HG03575 (cell line): ENCODE data around the gene SERPINE3.

Experiments used
- ATAC-seq: cut with Tn5 transposase; IDR thresholded peaks from one replicate; pipeline ENCODE4 v1.9.1; 2021; ENCODE audit not compliant: unreplicated experiment, insufficient number of reproducible peaks, low FRiP score; ENCODE audit errors: extremely low read depth

The SERPINE3 gene

DNA sequence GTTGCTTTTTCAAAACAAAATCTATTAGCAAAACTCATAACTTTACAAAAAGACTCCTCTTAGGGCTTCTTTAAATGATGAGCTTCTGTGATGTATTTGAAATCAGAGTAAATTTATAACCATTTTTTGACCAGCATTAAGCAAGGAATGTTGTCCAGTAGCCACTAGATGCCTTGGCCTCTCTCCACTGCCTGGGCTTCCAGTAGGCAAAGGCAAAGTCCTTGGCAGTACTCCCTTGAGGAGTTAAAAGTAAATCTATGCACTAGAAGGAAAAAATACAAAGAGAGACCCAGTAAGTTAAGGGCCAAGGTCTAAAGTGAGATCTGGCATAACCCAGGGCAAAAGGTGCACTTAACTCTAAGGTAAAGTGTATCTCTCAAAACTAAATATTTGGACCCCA is 9.5 kb downstream of the SERPINE3 start:
- ATAC-seq = no peak

DNA sequence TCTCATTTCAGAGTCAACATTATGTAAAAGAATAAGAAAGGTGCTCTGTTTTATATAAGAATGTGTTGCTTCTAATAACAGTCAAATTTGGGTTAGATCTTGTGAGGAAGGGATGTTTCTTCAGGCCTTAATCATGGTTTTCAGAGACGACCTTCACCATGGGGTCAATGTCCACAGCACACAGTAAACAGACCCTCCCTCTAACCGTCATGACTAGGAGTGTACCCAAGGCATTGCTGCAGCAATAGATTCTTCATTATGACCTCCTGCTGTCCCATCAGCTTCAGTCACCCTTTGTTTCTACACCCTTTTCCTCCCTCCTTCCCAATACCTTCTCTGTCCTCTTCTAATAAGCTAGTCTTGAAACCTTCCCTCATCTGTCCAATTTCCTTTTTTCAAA is 15.7 kb downstream of the SERPINE3 start:
- ATAC-seq = no peak

DNA sequence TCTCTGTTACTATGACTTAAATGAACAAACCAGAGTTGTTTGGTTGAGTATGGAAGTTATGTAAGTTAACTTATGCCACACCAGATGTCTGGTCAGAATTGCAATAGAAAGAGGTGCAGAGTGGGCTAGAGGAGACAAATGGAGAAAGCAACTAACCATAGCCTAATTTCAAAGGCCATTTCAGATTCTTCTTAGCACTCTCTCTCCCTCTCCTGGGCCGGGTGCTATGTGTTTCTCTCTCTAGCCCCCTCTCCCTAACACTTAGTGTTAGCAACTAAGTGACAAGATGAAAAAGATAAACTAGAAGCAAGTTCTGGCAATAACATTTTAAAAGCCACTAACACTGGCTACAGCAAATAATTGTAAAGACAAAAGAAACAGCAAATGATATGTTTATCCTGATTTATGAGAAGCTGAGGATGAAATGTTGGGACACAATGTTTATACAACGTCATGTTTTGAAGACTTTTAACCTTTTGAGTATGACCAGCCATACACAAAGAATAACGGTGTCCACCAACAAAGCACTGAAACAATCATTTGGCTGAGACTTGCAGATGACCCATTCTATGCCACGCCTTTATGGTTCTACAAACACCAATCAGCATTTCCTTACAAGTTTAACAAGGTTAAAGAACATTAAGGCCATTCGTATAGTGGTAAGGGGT is 18.6 kb downstream of the SERPINE3 start:
- no peak for ATAC-seq

DNA sequence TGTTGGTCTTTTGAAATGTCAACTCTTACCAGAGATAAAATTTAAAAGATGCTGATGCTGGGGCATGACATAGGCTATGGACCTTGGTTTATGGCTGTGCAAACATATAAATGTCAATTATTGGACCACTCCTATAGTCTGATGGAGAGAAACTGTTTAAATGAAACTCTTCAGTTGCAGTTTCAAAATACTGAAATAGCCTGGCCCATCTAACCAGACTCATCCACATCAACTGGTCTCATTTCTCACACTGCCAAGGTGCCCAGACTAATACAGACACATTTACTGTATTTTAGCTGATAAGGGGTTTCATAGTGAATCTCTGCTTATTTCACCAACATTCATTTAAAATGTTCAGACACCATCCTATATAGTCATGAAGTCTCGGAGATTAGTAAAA is 19.9 kb downstream of the SERPINE3 start:
- no peak for ATAC-seq

DNA sequence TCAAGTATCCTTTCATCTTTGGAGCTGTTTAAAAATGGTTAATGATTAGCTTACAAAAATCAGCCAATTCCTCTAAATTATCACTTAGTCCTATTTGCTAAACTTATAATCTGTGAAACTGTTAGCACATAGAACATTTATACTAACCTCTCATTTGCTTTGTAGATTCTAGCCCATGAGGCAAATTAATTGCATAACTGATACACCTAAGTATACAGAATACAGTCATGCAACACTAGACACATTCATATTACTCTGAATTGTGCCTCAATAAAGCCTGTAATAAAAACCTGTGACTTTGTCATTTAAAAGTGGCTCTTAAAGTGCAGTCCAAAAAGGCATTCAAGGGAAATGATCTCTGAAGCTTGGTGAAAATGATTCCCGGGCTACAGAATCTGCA is 21.0 kb downstream of the SERPINE3 start:
- no peak for ATAC-seq

DNA sequence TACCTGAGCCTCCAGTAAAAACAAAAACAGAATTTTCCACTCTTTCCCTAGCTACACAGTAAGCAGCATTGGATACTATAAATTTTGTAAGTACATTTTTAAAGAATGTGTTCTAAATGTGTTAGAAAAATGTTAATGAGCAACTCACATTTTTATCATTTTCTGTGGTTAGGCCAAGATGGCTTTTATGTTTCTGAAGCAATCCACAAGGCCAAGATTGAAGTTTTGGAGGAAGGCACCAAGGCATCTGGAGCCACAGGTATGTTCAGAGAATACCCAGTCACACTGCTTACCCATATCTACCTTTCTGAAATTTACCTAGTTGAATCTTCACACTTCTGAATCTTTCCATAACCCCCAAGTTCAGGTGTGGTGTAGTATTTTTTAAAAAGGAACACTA is 21.6 kb downstream of the SERPINE3 start:
- ATAC-seq = no peak

GRCh38 chr13:51363625-51364024 is 24.1 kb downstream of the SERPINE3 start:
- no peak for ATAC-seq

DNA sequence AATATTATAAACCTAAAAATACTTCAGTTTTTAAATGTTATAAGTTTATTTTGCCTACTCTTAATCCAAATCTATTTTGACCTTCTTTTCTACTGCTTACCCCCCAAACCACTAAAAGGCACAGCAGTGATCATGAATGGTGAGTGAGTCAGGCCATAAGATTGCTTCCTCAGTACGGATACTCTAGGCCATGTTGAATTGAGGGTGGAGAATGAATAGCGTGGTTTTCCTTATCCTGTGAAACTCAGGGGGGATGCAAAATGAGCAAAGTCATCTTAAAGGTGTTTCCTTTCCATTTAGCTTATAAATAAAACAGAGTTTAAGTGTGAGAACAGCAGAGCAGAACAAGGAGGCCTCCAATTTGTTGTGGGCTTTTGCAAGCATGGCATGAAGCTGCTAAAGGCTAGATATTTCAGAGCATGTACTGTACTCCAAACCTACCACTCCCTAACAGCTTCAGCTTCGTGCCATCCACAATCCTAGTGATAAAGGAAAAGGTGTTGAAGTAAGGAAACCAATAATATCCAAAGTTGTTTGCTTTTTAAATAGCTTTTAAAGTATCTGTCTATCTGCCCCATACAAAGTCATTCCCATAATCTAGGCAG is 25.0 kb downstream of the SERPINE3 start:
- no peak for ATAC-seq

GRCh38 chr13:51370116-51370515 is 30.6 kb downstream of the SERPINE3 start:
- no peak for ATAC-seq

GRCh38 chr13:51370811-51371210 is 31.3 kb downstream of the SERPINE3 start:
- ATAC-seq = no peak

GRCh38 chr13:51371768-51372399 is 32.4 kb downstream of the SERPINE3 start:
- no peak for ATAC-seq

DNA sequence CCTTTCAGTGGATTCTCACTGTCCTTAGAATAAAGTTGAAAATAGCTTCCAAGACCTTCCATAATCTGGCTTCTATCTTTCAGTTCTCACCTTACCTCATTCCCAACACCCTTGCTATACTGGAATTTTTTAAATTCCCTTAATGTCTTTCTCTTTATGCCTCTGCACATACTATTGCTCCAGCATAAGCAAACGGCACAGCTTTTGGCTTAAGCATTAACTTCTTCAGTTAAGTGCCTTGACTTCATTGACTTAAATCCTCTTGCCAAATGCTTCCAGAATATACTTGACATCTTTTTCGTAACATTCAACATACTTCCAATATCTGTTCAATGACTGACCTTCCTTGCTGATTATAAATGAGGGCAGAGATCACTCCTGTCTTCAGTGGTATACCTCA is 34.0 kb downstream of the SERPINE3 start:
- ATAC-seq = no peak

- no peak for ATAC-seq
These were observed 40.8 kb downstream of the SERPINE3 start for GRCh38 chr13:51380269-51380668.

DNA sequence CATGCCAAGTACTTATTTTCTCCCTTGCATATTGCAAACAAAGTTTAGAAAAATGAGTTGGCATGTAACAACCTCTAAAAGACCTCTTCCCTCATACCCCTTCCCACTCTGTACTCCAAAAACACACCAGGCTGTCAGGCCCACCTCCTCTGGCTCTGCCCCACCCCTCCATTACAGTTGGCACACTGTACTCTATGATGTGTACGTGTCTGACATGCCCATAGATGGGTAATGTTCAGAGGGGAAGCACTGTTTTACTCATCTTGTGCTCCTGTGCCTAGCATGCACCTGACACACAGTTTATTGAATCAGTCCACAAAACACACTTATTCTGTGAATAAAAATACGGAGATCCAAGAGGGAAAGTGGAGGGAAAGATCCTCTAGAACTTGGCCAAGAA is 45.6 kb downstream of the SERPINE3 start:
- ATAC-seq = no peak

- ATAC-seq = no peak
These were observed 55.2 kb downstream of the SERPINE3 start for GRCh38 chr13:51394724-51395123.

DNA sequence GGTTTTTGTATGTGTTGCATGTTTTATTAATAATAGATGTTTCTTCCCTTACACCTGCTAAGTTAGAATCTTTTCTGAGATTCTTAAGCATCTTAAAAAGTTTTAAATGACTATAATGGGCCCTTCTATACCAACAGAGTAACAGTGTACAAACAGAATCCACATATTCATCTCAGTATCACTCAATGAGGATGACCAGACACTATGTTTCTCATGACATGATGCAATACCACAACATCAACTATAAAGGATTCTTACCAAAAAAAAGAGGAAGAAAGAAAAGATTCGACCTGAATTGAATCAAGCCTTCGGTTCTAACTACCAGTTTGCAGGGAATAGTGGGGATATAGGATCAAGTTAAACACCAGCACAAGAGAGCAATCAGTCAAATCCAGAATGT is 56.9 kb downstream of the SERPINE3 start:
- ATAC-seq = no peak

DNA sequence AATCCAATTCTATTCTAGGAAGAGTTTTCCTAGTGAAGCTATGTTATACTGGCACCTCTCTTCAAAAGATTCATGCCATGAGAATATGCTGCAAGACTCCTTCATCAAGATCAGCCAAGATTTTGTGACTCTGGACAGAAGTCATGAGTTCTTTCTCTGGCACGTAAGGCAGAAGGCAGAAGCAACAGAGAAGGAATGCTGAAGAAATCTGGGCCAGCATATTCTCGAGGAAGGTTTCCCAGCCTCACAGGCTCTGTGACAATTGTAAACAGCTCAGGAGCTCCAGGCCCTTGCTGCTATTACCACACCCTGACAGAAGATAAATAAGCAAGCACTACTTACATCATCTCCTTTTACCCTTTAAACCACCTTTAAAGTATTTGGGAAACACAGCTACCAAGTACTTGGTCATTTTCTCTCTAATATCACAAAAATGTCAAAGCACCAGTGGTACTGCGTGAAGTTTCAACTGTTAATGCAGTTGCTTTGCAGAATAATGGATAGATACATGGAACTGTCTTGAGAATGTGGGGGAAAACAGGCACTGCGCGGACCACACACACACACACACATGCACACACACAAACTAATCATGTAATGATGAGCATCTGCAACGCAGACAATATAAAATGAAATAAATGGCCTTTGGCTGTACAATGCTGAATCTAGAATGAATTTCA is 57.9 kb downstream of the SERPINE3 start:
- ATAC-seq = no peak

DNA sequence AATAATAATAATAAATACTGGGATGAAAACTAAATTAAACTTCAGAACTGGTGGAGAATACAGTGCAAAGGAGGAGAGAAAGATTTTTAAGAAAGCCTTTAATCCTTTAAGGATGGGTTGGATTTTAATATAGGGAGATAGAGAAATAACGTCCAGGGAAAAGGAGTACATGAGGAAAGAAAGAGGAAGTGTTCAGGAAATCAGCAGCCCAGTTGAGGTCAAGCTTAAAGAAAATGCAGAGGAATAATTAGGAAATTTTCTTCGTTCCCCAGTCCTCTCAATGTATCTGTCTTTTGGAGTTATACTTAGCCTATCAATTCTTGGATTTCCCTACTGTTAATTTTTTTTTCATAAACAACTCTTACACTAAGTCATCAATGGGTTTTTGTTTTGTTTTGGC is 65.7 kb downstream of the SERPINE3 start:
- ATAC-seq = no peak

DNA sequence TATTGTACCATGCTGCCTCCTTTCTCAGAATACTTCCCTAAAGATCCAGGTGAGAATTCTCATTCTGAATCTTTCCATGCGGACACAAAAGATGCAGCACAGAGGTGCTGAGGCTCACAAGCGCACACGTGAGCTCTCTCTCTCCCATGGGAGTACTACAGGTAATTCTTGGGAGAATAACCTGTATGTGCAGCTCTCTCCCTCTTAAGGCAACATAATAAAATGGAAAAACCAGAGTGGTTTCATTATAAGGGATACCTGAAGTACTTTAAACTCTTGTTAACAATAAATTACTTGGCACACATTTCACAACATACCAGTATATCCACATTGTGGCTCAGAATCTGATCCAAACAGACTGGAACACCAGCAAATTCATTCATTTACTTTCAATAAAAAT is 72.9 kb downstream of the SERPINE3 start:
- ATAC-seq = no peak
